GM21360 (cell line): ENCODE results near the gene SCN8A.
"Not testable (repeated sequence)": the region's sequence is repeated elsewhere in the genome, so short reads cannot be mapped to it uniquely, and the experiment has no call there.

Experiments
- ATAC-seq: cut with Tn5 transposase; IDR thresholded peaks from one replicate; pipeline ENCODE4 v1.9.1; 2021; ENCODE audit warnings: mild to moderate bottlenecking, moderate library complexity; ENCODE audit not compliant: unreplicated experiment

SCN8A gene

DNA sequence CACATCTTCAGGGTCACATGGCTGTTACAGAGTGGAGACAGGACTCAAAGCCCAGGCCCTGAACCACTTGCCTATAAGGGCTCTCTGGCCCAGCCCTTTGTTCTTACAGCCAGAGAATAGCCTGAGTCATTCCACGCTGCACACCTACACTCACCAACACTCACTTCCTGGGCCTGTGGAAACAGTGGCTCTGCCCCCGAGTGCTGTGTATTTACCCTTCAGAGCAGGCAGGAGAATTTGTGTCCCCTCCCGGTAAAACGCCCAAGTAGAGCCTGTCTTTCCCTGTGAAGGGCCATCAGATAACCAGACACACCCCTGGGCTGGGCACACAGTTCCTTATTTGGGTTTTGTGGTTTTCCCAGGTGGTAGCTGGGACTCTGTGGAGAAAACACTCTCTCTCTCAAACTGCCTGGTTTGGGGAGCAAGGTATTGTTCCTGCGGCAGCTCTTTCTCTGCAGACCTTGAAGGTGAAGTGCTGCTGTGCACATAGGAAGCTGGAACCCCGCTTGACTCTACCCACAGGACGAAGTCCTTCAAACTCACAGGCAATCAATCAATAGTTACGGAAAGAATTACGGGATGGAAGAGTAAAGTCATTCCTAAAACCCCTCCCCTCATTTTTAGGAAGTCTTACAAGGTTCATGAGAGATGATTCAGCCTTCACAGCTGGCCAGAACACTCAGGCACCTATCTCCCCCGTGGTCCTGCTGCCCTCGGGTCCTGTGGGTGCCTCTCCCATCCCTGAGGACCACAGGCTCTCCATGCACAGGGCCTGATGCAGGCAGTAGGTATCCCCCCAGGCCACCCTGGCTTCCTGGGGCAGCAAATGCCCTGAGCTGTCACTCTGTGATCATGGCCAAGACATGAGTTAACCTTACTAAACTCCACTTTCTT, 237.1 kb downstream of the SCN8A start:
- no peak for ATAC-seq

DNA sequence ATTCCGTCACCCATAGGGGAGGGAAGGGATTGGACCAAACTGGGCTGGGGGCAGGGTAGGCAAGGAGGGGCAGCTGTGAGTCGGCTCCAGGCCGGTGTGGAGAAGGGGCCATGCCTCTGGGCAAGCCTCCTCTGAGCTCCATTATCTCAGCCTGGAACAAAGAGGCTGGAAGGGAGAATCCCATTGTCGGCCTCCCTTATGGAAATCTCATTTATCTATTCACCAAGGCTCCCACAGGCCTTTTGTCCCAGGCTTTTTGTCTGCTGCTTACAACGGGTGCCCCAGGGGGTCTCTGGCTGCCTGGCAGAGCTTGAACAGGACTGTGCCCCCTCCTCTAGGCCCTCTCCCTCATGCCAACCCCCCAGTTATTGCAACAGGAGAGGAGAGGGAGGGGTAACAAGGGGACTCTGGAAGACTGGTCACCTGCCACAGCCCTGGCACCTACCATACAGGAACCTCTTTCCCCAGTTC, 238.0 kb downstream of the SCN8A start:
- ATAC-seq = no peak

DNA sequence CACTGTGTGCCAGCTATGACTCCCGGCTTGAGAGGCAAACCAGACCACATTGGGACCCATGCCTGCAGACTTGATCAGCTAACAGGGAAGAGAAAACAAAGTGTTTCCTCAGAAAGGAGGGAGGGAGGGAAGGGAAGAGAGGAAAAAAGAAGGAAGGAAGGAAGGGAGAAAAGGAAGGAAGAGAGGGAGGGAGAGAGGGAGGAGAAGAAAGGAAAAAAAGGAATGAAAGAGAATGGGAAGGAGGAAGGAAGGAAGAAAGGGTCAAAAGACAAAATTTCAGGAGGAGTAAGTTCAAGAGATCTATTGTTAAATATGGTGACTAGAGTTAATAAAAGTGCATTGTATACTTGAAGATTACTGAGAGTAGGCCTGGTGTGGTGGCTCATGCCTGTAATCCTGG, 238.6 kb downstream of the SCN8A start:
- no peak for ATAC-seq

DNA sequence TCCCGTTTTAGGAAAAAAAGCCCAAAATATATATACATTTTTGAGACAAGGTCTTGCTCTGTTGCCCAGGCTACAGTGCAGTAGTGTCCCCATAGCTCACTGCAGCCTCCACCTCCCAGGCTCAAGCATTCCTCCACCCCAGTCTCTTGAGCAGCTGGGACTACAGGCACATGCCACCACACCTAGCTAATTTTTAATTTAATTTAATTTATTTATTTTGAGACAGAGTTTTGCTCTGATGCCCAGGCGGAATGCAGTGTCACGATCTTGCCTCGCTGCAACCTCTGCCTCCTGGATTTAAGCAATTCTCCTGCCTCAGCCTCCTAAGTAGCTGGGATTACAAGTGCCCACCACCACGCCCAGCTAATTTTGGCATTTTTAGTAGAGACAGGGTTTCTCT, 240.8 kb downstream of the SCN8A start:
- ATAC-seq = not testable (repeated sequence)

DNA sequence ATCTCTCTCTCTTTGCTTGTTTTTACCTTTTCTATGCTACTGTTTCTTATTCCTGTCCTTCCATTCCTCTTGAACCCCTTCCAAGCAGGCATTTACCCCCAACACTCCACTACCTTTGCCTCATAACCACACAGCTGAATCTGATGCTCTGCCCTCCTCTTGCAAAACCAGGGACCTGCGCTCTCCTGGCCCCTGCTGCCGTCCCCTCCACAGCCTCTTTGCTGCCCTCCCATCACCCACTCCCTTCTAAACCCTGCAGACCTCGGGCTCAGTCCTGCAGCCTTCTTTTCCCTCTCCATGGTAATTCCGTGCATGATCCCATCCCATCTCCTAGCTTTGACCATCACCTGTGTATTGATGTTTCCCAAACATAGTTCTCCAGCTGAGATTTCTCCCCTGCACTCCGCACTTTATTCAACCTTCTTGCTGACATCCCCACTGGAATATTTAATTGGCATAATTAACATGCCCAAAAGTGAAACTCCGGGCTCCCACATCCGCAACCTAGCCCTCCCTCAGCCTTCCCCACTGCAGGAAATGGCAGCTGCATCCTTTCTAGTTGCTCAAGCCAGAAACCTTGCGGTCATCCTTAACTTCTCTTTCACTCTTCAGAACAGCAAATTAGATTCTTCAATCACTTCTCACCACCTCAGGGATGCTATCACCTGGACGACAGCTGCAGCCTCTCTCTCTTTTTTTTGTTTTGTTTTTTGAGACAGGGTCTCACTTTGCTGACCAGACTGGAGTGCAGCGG, 241.5 kb downstream of the SCN8A start:
- no peak for ATAC-seq

DNA sequence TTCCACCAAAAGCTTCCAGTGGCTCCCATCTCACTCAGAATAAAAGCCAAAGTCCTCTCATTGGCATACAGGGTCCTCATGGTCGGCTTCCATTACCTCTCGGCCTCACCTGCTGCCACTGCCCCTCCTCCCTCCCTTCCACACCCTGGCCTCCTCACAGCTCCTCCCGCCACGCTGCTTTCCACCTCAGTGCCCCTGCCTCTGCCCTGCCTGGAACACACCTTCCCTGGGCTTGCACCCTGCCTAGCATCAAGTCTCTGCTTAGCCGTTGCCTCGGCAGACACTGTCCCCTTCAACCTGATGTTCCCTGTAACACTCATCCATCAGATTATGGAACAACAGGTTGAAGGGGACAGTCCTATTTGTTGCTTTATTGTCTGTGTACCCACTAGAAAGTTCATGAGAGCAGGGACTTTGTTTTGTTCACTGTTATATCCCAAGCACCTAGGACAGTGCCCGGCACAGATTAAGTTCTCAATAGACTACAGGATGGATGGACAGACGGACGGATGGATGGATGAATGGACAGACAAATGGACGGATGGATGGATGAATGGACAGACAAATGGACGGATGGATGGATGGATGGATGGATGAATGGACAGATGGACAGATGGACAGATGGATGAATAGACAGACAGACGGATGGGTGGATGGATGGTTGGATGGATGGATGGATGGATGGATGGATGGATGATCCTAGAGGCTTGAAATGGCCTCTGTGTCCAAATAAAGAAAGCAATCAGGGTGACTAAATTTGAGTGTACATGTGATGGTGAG, 242.6 kb downstream of the SCN8A start:
- no peak for ATAC-seq

DNA sequence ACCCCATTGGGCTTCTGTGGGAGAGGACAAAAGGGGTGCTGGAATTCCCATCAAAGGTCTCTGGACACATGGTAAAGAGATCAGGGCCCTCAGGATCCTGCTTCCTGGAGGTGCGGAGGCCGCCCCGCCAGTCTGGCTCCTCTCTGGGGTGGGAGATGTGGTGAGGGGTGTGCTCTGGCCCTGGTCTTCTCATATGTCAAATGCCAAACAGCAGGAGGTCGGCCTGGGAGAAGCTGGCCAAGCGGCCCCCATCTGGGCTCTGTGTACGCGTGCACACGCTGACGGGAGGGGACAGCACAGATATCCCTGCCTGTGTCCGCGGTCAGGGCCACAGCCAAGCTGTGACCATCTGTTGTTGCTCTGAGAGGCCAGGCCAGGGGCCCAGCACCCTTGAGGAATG, 243.4 kb downstream of the SCN8A start:
- ATAC-seq = no peak

DNA sequence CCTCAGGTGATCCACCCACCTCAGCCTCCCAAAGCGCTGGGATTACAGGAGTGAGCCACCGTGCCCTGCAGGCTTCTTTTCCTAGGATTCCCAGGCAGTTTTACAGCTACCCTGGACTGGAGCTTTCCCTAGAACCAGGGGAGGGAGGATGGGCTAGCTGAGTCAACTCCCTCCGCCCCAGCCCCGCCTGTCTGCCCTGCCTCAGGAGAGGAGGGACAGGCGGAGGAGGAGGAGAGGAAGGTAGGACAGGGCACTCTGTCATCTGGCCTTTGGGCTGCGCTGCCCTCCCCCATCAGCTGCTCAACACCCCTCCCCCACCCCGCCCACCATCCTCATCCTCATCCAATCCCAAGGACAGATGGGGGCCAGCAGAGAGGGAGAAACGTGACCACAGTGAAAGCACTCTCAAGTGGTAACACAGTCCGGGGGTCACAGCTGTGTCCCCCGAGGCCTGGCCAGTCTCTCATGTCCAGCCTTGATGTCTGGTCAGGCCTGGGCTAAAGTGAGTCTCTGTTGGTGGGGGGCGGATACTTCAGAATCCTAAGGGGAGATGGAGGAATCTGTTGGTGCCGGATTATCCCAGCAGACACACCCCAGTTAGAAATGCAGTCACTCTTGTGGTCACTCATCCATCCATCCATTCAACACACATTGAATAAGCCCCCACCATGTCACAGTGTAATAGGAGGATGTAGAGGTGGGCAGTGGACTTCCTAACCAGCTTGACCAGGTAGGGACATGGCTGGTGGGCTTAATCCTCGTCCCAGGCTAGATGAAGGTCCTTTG, 245.2 kb downstream of the SCN8A start:
- no peak for ATAC-seq

DNA sequence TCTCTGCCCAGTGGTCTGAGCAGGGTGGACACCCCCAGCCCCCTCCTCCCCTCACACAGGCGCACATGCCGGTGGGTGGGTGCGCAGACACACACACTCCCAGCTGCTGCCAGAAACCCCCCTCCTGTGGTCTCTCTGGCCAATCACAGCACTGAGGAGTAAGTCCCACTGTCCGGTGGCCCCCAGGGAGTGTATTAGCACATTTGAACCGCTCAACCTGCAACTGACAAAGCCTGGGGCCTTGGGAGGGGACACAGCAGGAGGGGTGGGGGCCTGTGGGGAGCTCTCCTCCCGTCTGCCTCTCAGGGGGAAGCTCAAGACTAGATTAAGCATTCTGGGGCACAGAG, 245.8 kb downstream of the SCN8A start:
- no peak for ATAC-seq

DNA sequence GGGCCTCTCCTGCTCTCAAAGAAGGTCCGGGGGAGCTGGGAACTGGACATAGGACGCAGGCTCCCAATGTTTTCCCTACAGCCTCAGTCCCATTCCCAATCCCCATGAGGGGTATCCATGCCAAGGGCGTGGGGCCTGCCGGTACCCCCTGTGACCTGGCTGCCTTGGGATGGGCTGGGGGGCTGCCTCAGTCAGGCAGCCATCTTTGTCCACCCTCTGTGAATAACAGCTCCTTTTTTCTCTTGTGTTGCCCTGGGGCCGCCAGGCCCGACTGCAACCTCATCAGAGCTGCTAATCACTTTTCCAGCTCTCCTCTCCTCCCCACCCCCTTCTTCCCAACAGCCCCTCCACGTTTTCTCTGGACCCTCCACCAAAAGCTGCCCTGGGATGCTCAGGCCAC, 246.3 kb downstream of the SCN8A start:
- ATAC-seq = no peak

DNA sequence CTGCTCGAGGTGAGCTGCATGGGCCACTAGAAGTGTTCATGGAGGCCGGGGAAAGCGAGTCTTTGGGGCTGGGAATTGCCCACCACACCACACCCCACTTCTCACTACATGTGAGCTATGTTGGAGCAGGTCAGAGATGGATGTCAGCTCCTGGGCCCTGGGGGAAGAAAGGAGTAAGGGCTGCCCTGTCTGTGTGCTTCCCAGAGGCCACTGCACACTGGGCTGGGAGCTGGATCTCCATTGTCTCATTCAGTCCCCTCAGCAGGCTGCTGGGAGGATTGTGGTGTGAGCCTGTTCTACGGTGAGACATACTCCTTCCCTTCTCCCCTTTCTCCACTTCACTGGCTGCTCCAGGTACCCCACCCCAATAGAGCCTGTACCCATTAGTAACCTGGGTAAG, 247.0 kb downstream of the SCN8A start:
- ATAC-seq = no peak

DNA sequence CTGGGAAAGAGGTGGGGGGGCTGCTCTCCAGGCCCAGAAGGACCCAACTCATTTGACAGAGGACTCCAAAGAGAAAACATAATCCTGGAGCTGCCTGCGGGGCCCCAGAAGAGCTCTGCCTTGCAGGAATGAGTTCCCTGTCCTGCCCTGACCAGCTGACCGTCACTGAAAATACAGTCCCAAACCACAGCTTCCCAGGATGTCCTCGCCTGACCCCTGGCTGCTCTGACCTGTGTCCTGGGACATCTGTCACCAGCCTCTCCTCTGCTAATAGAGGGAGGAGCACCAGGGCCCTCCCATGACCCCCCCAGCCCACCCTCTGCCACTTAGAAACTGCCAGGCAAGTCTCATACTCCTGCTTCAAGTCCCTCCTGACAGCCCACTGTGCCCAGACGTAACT, 247.7 kb downstream of the SCN8A start:
- ATAC-seq = no peak

DNA sequence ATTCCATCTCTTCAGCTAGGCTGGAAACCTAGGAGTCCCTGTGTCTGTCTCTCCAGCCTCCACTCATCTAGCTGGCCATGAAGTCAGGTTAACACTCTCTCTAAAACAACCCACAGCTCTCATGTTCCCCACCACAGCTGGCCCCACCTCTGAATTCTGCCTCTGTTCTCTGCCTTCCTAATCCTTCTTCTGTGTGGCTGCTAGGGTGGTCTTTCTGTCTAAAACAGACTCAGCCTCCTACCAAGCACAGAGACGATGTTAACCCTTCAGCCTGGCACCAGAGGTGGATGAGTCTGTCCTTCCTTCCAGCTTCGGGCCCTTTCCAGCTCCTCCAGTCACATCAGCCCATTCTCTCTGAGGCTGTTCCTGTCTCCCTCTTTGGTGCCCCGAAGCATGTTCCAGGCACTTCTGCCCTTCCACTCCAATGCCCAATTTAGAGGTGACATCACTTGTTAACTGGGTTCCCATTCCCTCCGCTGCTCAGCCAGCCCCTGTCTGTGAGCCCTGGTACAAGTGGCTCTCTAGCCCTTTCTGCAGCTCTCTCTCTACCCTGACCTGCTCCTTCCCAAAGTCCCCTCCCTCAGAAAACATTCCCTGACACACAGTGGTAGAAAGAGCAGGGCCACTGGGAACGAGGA, 248.4 kb downstream of the SCN8A start:
- ATAC-seq = no peak

DNA sequence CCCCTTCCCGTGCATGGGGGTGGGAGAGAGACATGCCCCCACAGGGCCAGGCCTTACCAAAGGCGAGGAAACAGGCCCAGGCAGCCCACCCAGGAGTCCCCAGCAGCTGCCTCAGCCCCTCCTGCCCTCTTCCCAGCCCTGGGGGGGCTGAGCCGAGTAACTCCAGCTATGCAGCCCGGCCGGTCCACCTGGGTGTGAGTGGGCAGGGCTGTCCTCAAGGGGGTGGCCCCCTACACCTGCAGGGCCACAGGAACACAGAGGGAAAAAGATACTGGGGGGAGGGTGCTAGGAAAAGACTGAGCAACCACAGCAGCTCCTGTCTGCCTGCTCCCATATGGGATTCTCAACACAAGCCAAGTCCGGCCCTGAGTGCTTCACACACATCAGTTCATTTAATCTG, 249.9 kb downstream of the SCN8A start:
- ATAC-seq = no peak

DNA sequence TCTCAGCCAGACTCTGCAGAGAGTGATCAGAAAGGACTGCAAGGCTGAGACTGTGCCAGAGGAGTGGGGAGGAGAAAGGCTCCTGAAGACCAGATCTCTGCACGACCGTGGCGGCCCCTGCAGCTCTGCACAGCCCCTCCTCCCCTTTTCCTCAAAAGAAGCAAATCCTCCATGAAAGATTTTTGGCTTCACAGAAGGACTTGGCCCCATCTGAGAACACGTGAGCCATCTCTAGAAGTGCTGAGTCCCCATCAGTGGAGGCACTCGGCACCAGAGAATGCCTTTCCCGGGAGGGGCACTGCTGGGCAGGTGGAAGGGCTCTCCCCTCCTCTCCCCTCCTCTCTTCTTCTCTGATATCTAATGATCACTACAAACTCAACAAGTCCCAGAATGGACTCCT, 250.7 kb downstream of the SCN8A start:
- ATAC-seq = no peak

DNA sequence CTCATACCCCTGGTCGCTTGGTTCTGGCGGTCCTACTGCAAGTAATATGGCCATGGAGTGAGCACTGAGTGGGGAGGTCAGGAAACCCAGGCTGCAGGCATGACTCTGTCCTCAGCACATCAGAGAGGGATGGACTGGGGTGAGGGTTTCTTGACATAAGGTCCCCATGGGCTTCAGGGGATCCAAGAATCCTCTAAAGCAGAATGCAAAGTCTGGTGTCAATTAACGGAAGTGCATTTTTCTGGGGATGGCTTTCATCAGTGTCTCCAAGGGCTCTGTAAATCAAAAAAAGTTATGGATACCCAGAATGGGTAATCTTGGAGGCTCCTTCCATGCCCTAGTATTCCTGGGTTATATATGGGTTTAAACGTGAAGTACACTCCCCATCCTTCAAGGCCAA, 253.8 kb downstream of the SCN8A start:
- ATAC-seq = no peak

DNA sequence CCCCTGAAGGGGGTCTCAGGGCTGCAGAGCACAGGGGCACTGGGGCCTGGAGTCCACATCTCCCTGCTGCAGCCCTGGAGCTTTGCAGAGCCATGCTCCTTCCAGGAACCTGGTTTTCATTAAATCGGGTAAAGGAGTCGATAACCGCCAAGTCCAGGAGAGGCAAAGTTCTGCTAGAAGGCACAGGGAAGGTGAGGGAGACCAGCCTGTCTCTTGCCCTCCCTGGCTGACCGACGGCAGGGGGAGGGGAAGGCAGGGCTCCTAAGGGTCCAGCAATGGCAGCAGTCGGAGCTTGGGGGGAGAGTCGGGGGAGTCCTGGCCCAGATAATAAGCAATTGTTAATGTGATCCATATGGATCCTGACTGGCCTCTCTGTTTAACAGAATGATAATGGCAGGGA, 254.4 kb downstream of the SCN8A start:
- ATAC-seq = no peak

DNA sequence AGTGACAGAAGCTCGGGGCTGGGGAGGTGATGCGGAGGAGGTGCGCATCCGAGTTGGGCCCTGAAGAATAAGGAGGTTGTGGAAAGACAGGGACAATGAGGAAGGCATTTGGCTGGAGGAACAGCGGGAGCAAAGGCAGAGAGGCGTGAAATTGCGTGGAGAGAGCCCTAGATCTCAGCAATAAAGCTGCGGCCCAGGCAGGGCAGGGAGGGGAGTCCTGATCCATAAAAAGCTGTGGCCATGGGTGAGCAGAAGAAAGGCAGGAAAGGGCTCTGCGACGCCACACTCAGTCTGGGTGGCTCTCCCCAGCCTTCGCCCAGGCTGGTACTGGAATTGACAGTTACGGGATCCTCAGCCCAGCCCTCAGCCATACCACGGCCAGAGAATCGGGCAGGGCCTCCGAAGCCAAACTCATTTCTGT, 255.2 kb downstream of the SCN8A start:
- no peak for ATAC-seq

DNA sequence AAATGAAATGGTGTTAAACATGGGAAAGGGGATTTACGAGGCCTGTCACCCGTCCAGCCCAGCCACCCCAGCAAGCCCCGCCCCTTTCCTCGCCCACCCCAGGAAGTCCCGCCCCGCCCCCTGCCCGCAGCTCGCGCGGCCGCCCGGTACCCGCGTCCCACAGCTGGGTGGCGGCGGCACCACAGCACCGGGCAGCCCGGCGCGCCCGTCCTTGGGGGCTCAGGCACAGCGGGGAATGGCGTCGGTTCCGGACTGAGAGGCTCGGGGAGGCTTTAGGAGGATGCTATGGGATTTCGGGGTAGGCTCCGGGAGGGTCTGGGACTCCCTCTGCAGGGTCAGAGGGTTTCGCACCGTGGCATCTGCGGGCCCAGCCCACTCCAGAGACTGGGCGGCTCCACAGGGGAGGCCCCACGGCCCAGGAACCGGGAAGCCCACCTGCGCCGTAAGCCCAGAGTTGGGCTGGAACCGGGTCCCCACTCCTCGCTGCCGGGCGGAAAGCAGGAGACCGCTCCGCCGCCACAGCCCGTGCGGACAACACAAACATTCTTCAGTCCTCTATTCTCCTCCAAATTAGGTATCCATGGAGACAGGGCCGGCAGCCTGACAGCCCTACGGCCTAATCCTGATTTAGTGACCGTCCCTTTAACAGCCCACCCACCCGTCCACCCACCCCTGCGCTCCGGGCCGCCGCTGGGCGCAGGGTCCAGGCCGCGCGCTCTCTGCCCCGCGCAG, 256.0 kb downstream of the SCN8A start:
- ATAC-seq = no peak
